H1 (cell line): Measurements from ENCODE around the gene ERCC1. TPM values are rescaled to one million over a fixed set of nuclear protein-coding genes. Genes with fewer than 3 reads are reported as not detected.

Source experiments
- CTCF ChIA-PET: fragments of 300-600 bp; sonication (Branson Sonifier 250); formaldehyde crosslinking; loops from one replicate; lab custom pipeline; 2021; ENCODE audit not compliant: partially characterized antibody; lab: Charles Lee
- POLR2A ChIA-PET: fragments of 300-600 bp; sonication (Branson Sonifier 250); formaldehyde crosslinking; loops from one replicate; lab custom pipeline; 2021; ENCODE audit warnings: inconsistent platforms; ENCODE audit not compliant: partially characterized antibody; lab: Charles Lee
- DNase-seq, 2 experiments: peaks; one replicate each; pipeline versions ENCODE4 v3.0.0 to v3.0.0-alpha.2; 2010 to 2022; ENCODE audit warnings: low spot score in 2 of 2, low read depth in 1 of 2, mixed read lengths in 1 of 2
- FAIRE-seq: peaks from 2 replicates; lab custom pipeline; 2011; peaks lifted over from hg19 to GRCh38; lab: Jason Lieb, UNC
- H2AFZ ChIP-seq: 2 replicates; pipeline ENCODE4 v1.8.1; 2012; ENCODE audit warnings: low read length, inconsistent platforms
- H2AK5ac ChIP-seq: 2 replicates; pipeline ENCODE4 v1.6.1; 2013; ENCODE audit warnings: low read depth, low read length
- H2BK120ac ChIP-seq: replicated peaks from 2 replicates; pipeline ENCODE3; 2013; ENCODE audit warnings: low read depth, low read length, inconsistent platforms
- H2BK12ac ChIP-seq: 2 replicates; pipeline ENCODE4 v1.6.1; 2013; ENCODE audit warnings: low read depth, low read length
- H2BK15ac ChIP-seq: 2 replicates; pipeline ENCODE4 v1.6.1; 2013; ENCODE audit warnings: low read length
- H2BK20ac ChIP-seq: 2 replicates; pipeline ENCODE4 v1.6.1; 2013; ENCODE audit warnings: low read length
- H2BK5ac ChIP-seq: 2 replicates; pipeline ENCODE4 v1.6.1; 2013; ENCODE audit warnings: low read depth, low read length
- H3K14ac ChIP-seq: 2 replicates; pipeline ENCODE4 v1.6.1; 2013; ENCODE audit warnings: inconsistent platforms; ENCODE audit not compliant: insufficient read length
- H3K18ac ChIP-seq: 2 replicates; pipeline ENCODE4 v1.6.1; 2013; ENCODE audit warnings: low read length; ENCODE audit errors: extremely low read depth
- H3K23ac ChIP-seq: 2 replicates; pipeline ENCODE4 v1.6.1; 2013; ENCODE audit warnings: inconsistent platforms; ENCODE audit not compliant: insufficient read length
- H3K23me2 ChIP-seq: 2 replicates; pipeline ENCODE4 v1.6.1; 2013; ENCODE audit warnings: low read depth, low read length
- H3K27ac ChIP-seq: 2 replicates; pipeline ENCODE4 v1.6.1; 2011; ENCODE audit warnings: low read depth, low read length, inconsistent platforms
- H3K27me3 ChIP-seq, 4 experiments: replicated peaks in 1 of 4; 1 replicate in 1 of 4; 2 replicates in 3 of 4; pipeline versions ENCODE4 v1.6.1 to v1.8.1; 2011 to 2013; ENCODE audit warnings: low read length in 3 of 4, mild to moderate bottlenecking in 3 of 4, inconsistent platforms in 2 of 4, mixed read lengths in 2 of 4, moderate library complexity in 1 of 4; ENCODE audit not compliant: control insufficient read depth in 3 of 4, insufficient read depth in 3 of 4; ENCODE audit errors: extremely low read depth in 1 of 4
- H3K36me3 ChIP-seq, 4 experiments: 2 replicates each; pipeline versions ENCODE4 v1.6.1 to v1.8.1; 2011 to 2013; ENCODE audit warnings: mild to moderate bottlenecking in 4 of 4, low read length in 3 of 4, moderate library complexity in 2 of 4, control low read depth in 1 of 4, inconsistent platforms in 1 of 4; ENCODE audit not compliant: insufficient read depth in 4 of 4, control insufficient read depth in 2 of 4
- H3K4ac ChIP-seq: replicated peaks from 2 replicates; pipeline ENCODE3; 2013; ENCODE audit warnings: low read length, low read depth, mixed read lengths, inconsistent platforms; ENCODE audit not compliant: insufficient read length
- H3K4me1 ChIP-seq, 4 experiments: replicated peaks in 1 of 4; 1 replicate in 1 of 4; 2 replicates in 3 of 4; pipeline versions ENCODE4 v1.6.1 to v1.8.1; 2011 to 2013; ENCODE audit warnings: low read length in 3 of 4, inconsistent platforms in 2 of 4, mixed read lengths in 1 of 4; ENCODE audit not compliant: insufficient read depth in 4 of 4, control insufficient read depth in 3 of 4
- H3K4me2 ChIP-seq, 2 experiments: 2 replicates each; pipeline versions ENCODE4 v1.6.1 to v1.8.1; 2011 to 2013; ENCODE audit warnings: low read depth in 2 of 2, low read length in 2 of 2, control low read depth in 1 of 2, inconsistent platforms in 1 of 2, mild to moderate bottlenecking in 1 of 2; ENCODE audit not compliant: insufficient read depth in 1 of 2
- H3K4me3 ChIP-seq, 4 experiments: fragments of 200-600, 300-600 bp in 1 of 4; sonication (generic), shearing (Covaris generic), sonication (Bioruptor Twin) in 1 of 4; 2 replicates each; pipeline versions ENCODE4 v1.5.1 to v1.8.1; 2011 to 2016; ENCODE audit warnings: low read length in 4 of 4, low read depth in 3 of 4, control low read depth in 2 of 4, inconsistent platforms in 2 of 4, mild to moderate bottlenecking in 2 of 4, mixed read lengths in 1 of 4, moderate library complexity in 1 of 4; ENCODE audit not compliant: insufficient read depth in 2 of 4; ENCODE audit errors: extremely low read depth in 1 of 4
- H3K56ac ChIP-seq: replicated peaks from 2 replicates; pipeline ENCODE3; 2013; ENCODE audit warnings: low read depth, mild to moderate bottlenecking, mixed read lengths, low read length, inconsistent platforms; ENCODE audit not compliant: insufficient read length
- H3K79me1 ChIP-seq: 2 replicates; pipeline ENCODE4 v1.6.1; 2013; ENCODE audit warnings: low read depth, low read length, control low read depth
- H3K79me2 ChIP-seq, 2 experiments: 2 replicates each; pipeline versions ENCODE4 v1.6.1 to v1.8.1; 2012 to 2013; ENCODE audit warnings: low read length in 2 of 2, mild to moderate bottlenecking in 2 of 2, inconsistent platforms in 1 of 2; ENCODE audit not compliant: insufficient read depth in 2 of 2, control insufficient read depth in 1 of 2
- H3K9ac ChIP-seq, 4 experiments: replicated peaks in 1 of 4; 1 replicate in 1 of 4; 2 replicates in 3 of 4; pipeline versions ENCODE4 v1.6.1 to v1.8.1; 2011 to 2013; ENCODE audit warnings: low read depth in 3 of 4, low read length in 3 of 4, control low read depth in 2 of 4, mild to moderate bottlenecking in 2 of 4, moderate library complexity in 2 of 4, inconsistent platforms in 1 of 4; ENCODE audit errors: extremely low read depth in 1 of 4
- H3K9me3 ChIP-seq, 2 experiments: 2 replicates each; pipeline versions ENCODE4 v1.6.1 to v1.8.1; 2012 to 2013; ENCODE audit warnings: mild to moderate bottlenecking in 2 of 2, moderate library complexity in 2 of 2, control low read depth in 1 of 2, inconsistent platforms in 1 of 2, low read depth in 1 of 2, low read length in 1 of 2, mixed read lengths in 1 of 2; ENCODE audit not compliant: insufficient read depth in 2 of 2
- H4K20me1 ChIP-seq, 2 experiments: replicated peaks in 1 of 2; 2 replicates each; pipeline versions ENCODE3 to v1.8.1; 2011 to 2013; ENCODE audit warnings: inconsistent platforms in 2 of 2, low read length in 2 of 2, mild to moderate bottlenecking in 1 of 2; ENCODE audit not compliant: insufficient read depth in 2 of 2, control insufficient read depth in 1 of 2
- H4K5ac ChIP-seq: 2 replicates; pipeline ENCODE4 v1.6.1; 2013; ENCODE audit warnings: low read length, low read depth, mixed read lengths, inconsistent platforms; ENCODE audit not compliant: insufficient read length
- H4K8ac ChIP-seq: 2 replicates; pipeline ENCODE4 v1.8.0; 2013; ENCODE audit warnings: mild to moderate bottlenecking, moderate library complexity, low read length, inconsistent platforms; ENCODE audit not compliant: insufficient read depth; ENCODE audit errors: extremely low read depth
- H4K91ac ChIP-seq: replicated peaks from 2 replicates; pipeline ENCODE3; 2013; ENCODE audit warnings: low read length, mixed read lengths, inconsistent platforms; ENCODE audit not compliant: insufficient read length
- ATF3 ChIP-seq: IDR thresholded peaks from 2 replicates; pipeline ENCODE4 v1.6.1; 2011; ENCODE audit warnings: low read depth, mild to moderate bottlenecking, low read length; ENCODE audit not compliant: insufficient read depth
- BCL11A ChIP-seq, 2 experiments: IDR thresholded peaks; one replicate each; pipeline ENCODE4 v1.6.1; 2011; ENCODE audit warnings: low read depth in 2 of 2, low read length in 2 of 2, mild to moderate bottlenecking in 2 of 2
- BRCA1 ChIP-seq: IDR thresholded peaks from 2 replicates; pipeline ENCODE4 v1.6.1; 2012; ENCODE audit warnings: low read depth, low read length, improper control_type of control experiment
- CBX8 ChIP-seq: fragments of 300-800, 300-1000 bp; sonication (generic); IDR thresholded peaks from 2 replicates; pipeline ENCODE4 v1.7.1; 2016; ENCODE audit warnings: low read depth, low read length, borderline replicate concordance
- CREB1 ChIP-seq: IDR thresholded peaks from 2 replicates; pipeline ENCODE4 v1.6.1; 2012; ENCODE audit warnings: inconsistent platforms
- JUND ChIP-seq: IDR thresholded peaks from 2 replicates; pipeline ENCODE4 v1.6.1; 2011; ENCODE audit warnings: mild to moderate bottlenecking, improper control_type of control experiment, low read length
- RFX5 ChIP-seq: IDR thresholded peaks from 2 replicates; pipeline ENCODE4 v1.6.1; 2011; ENCODE audit warnings: low read depth, low read length, improper control_type of control experiment, borderline replicate concordance
- RXRA ChIP-seq: IDR thresholded peaks from 2 replicates; pipeline ENCODE4 v1.6.1; 2011; ENCODE audit warnings: low read depth, mild to moderate bottlenecking, low read length, moderate library complexity; ENCODE audit not compliant: insufficient read depth
- SUZ12 ChIP-seq: fragments of 200-600 bp; sonication (generic); IDR thresholded peaks from 2 replicates; pipeline ENCODE4 v1.6.1; 2012; ENCODE audit warnings: mild to moderate bottlenecking, inconsistent platforms, low read length, moderate library complexity, mixed read lengths
- TAF7 ChIP-seq: optimal IDR thresholded peaks from 2 replicates; pipeline ENCODE3; 2011; ENCODE audit warnings: low read depth, mild to moderate bottlenecking, inconsistent platforms, low read length, moderate library complexity, borderline replicate concordance
- WGBS, 2 experiments: shearing (Covaris generic) in 1 of 2; methylation state at CpG; one replicate each; pipeline versions ENCODE4 v1.1.6 to v1.1.7; 2013 to 2015; ENCODE audit warnings: low lambda C conversion rate in 2 of 2, mixed read lengths in 2 of 2, inconsistent platforms in 1 of 2, low coverage in 1 of 2, missing lambda C conversion rate in 1 of 2; ENCODE audit not compliant: insufficient replicate concordance in 2 of 2, insufficient coverage in 1 of 2, insufficient read length in 1 of 2; ENCODE audit errors: extremely low coverage in 1 of 2, missing lambda C conversion rate in 1 of 2; 5-methylcytosine and 5-hydroxymethylcytosine counted together
- polyA plus RNA-seq, 7 experiments: library from polyadenylated mRNA; depleted of rRNA in 3 of 7; stranded (reverse) in 5 of 7; unstranded in 2 of 7; fragments of >200 nt in 5 of 7; fragments of 200-250 nt in 2 of 7; gene quantifications; 1 replicate in 5 of 7; 2 replicates in 1 of 7; 4 replicates in 1 of 7; pipeline versions ENCODE4 v1.2.1 to v1.2.3, GENCODE V29; 2011 to 2013; ENCODE audit warnings: missing spikeins in 2 of 7, mixed read lengths in 2 of 7
- total RNA-seq: library from RNA; stranded (reverse); fragmentation: NEBNext Ultra II Directional; extraction: Animal tissue kit (Norgen Biotek cat#: 25700); gene quantifications from 2 replicates; pipeline ENCODE4 v1.2.1, GENCODE V29; 2021
- TF ChIP-seq, protein P1 (sequence below), 3 experiments: IDR thresholded peaks; 1 replicate in 2 of 3; 2 replicates in 1 of 3; pipeline versions ENCODE4 v1.5.1 to v1.6.1; 2011; ENCODE audit warnings: low read length in 3 of 3, mild to moderate bottlenecking in 3 of 3, inconsistent platforms in 2 of 3, low read depth in 1 of 3, moderate library complexity in 1 of 3; ENCODE audit not compliant: insufficient read depth in 1 of 3; ENCODE audit errors: control extremely low read depth in 1 of 3

The ERCC1 gene
- total and polyA plus RNA-seq, 2 of the 8 experiments (the other 6 are each of a cell fraction or from before 2014, with no cell fraction given): 44.7 to 94.2 TPM

- no peak overlapping the region for H2BK20ac ChIP-seq
- ChIA-PET POLR2A (interaction anchor here (0.9 to 2.1 kb wide), 2 partner anchors 10 to 57 kb away, joined by 3 to 11 read pairs; partner anchors contain the start of gene PPP1R13L), CTCF (interaction anchor here (0.7 to 32.9 kb wide), 7 partner anchors 9 to 29 kb away, joined by 3 to 760 read pairs (median 17); partner anchors contain the start of gene ERCC1)
- H3K79me1 ChIP-seq: no peaks in the 10 kb centered on the region; the same call in 1 of the 2 replicates
- no peaks in the 10 kb centered on the region for H4K20me1 ChIP-seq
- no peak overlapping the region for H3K4ac ChIP-seq
- H3K9ac ChIP-seq: no peak overlapping the region
- no peak for FAIRE-seq
- no peak overlapping the region for H3K27ac ChIP-seq
- peaks cover 0 to 6% (median 0%) of the 10 kb centered on the region in 4 experiments; a peak in 3 of 7 replicates for H3K4me1 ChIP-seq
- H2BK12ac ChIP-seq: no peak overlapping the region
- no peak overlapping the region for H2AK5ac ChIP-seq
- H2BK120ac ChIP-seq: no peak overlapping the region
- H2AFZ ChIP-seq: no peak overlapping the region
- no peak overlapping the region for H3K56ac ChIP-seq
- H3K4me3 ChIP-seq: no peak overlapping the region
- no peak for DNase-seq
- H3K36me3 ChIP-seq: no peaks in the 10 kb centered on the region
- no peak overlapping the region for H4K8ac ChIP-seq
- H3K18ac ChIP-seq: no peak overlapping the region
- 84% methylated on average over 4 of the region's 4 CpGs; no CpG with 5 or more reads in 1 of the 2 experiments for WGBS, 2 experiments
- H3K9me3 ChIP-seq: no peaks in the 10 kb centered on the region
- no peak overlapping the region for H3K14ac ChIP-seq
- no peak for TF ChIP-seq CBX8
- no peak for TF ChIP-seq BRCA1
- TF ChIP-seq BCL11A (IDR thresholded peaks at IDR 0.05; ENCODE audit: low read depth in 2 of 2, low read length in 2 of 2): no peak
- TF ChIP-seq JUND: no peak
- TF ChIP-seq ATF3: no peak
- TF ChIP-seq TAF7: no peak
- no peak for TF ChIP-seq RFX5
- TF ChIP-seq, protein P1, sequence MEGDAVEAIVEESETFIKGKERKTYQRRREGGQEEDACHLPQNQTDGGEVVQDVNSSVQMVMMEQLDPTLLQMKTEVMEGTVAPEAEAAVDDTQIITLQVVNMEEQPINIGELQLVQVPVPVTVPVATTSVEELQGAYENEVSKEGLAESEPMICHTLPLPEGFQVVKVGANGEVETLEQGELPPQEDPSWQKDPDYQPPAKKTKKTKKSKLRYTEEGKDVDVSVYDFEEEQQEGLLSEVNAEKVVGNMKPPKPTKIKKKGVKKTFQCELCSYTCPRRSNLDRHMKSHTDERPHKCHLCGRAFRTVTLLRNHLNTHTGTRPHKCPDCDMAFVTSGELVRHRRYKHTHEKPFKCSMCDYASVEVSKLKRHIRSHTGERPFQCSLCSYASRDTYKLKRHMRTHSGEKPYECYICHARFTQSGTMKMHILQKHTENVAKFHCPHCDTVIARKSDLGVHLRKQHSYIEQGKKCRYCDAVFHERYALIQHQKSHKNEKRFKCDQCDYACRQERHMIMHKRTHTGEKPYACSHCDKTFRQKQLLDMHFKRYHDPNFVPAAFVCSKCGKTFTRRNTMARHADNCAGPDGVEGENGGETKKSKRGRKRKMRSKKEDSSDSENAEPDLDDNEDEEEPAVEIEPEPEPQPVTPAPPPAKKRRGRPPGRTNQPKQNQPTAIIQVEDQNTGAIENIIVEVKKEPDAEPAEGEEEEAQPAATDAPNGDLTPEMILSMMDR (IDR thresholded peaks at IDR 0.05; ENCODE audit: control extremely low read depth in 1 of 3, insufficient read depth in 1 of 3, low read depth in 1 of 3, low read length in 3 of 3): no peak
- no peak for TF ChIP-seq SUZ12
- no peak for TF ChIP-seq RXRA
- no peak for TF ChIP-seq CREB1
- peaks cover 3% of the 10 kb centered on the region; the same call in 1 of the 2 replicates for H3K23me2 ChIP-seq
- H3K23ac ChIP-seq: no peak overlapping the region
- H4K91ac ChIP-seq: no peak overlapping the region
- H2BK5ac ChIP-seq: no peak overlapping the region
- H3K27me3 ChIP-seq: peaks cover 0 to 2% (median 0%) of the 10 kb centered on the region in 4 experiments; a peak in 2 of 7 replicates
- H3K4me2 ChIP-seq: no peak overlapping the region
- H4K5ac ChIP-seq: no peak overlapping the region
- H2BK15ac ChIP-seq: no peak overlapping the region
- H3K79me2 ChIP-seq: no peaks in the 10 kb centered on the region
These were observed 38.5 kb upstream of the ERCC1 start for GRCh38 chr19:45462174-45462573.
